ENCODE results near the gene CBLC. TPM values are rescaled to one million over a fixed set of nuclear protein-coding genes. Genes with fewer than 3 reads are reported as not detected.

Gene CBLC
- total and polyA plus RNA-seq, 10 of the 15 experiments (the other 5 are each of a cell fraction or from before 2014, with no cell fraction given): not detected

GRCh38 chr19:44737238-44738071, 40.2 kb upstream of the CBLC start (continued):
- no peak; the same call in 1 of the 2 replicates for TF ChIP-seq HDGF (IDR thresholded peaks at IDR 0.05)
- TF ChIP-seq EP300 (IDR thresholded peaks at IDR 0.05; ENCODE audit: borderline replicate concordance in 1 of 2, control insufficient read depth in 1 of 2, low read depth in 2 of 2, low read length in 2 of 2): peak; percentile 54 to 83; a peak in 2 of 4 replicates
- TF ChIP-seq CHD2 (IDR thresholded peaks at IDR 0.05; ENCODE audit: borderline replicate concordance, low read depth, low read length): peak; percentile 84; the same call in 1 of the 2 replicates
- no peak for TF ChIP-seq SIX5 (IDR thresholded peaks at IDR 0.05; ENCODE audit: low read depth, low read length, severe bottlenecking)
- peak; percentile 91; the same call in 1 of the 2 replicates for TF ChIP-seq DPF2 (IDR thresholded peaks at IDR 0.05)
- TF ChIP-seq, protein P1, sequence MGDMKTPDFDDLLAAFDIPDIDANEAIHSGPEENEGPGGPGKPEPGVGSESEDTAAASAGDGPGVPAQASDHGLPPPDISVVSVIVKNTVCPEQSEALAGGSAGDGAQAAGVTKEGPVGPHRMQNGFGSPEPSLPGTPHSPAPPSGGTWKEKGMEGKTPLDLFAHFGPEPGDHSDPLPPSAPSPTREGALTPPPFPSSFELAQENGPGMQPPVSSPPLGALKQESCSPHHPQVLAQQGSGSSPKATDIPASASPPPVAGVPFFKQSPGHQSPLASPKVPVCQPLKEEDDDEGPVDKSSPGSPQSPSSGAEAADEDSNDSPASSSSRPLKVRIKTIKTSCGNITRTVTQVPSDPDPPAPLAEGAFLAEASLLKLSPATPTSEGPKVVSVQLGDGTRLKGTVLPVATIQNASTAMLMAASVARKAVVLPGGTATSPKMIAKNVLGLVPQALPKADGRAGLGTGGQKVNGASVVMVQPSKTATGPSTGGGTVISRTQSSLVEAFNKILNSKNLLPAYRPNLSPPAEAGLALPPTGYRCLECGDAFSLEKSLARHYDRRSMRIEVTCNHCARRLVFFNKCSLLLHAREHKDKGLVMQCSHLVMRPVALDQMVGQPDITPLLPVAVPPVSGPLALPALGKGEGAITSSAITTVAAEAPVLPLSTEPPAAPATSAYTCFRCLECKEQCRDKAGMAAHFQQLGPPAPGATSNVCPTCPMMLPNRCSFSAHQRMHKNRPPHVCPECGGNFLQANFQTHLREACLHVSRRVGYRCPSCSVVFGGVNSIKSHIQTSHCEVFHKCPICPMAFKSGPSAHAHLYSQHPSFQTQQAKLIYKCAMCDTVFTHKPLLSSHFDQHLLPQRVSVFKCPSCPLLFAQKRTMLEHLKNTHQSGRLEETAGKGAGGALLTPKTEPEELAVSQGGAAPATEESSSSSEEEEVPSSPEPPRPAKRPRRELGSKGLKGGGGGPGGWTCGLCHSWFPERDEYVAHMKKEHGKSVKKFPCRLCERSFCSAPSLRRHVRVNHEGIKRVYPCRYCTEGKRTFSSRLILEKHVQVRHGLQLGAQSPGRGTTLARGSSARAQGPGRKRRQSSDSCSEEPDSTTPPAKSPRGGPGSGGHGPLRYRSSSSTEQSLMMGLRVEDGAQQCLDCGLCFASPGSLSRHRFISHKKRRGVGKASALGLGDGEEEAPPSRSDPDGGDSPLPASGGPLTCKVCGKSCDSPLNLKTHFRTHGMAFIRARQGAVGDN (IDR thresholded peaks at IDR 0.05): peak; percentile 51
- no peak for TF ChIP-seq CUX1 (IDR thresholded peaks at IDR 0.05; ENCODE audit: insufficient replicate concordance, low read depth, low read length)
- TF ChIP-seq MTA2 (IDR thresholded peaks at IDR 0.05; ENCODE audit: low read depth): peak; percentile 69
- TF ChIP-seq BACH1 (IDR thresholded peaks at IDR 0.05; ENCODE audit: borderline replicate concordance): peak; percentile 50; the same call in 1 of the 2 replicates
- TF ChIP-seq CBFB (IDR thresholded peaks at IDR 0.05; ENCODE audit: low read depth): peak; percentile 12; the same call in 1 of the 2 replicates
- peak; percentile 69 for TF ChIP-seq TCF12 (IDR thresholded peaks at IDR 0.05; ENCODE audit: low read depth, low read length)
- peak; percentile 77 for TF ChIP-seq RUNX3 (IDR thresholded peaks at IDR 0.05; ENCODE audit: low read length)
- TF ChIP-seq IKZF1 (conservative IDR thresholded peaks at IDR 0.05): peak; percentile 96
- TF ChIP-seq SPI1 (IDR thresholded peaks at IDR 0.05; ENCODE audit: borderline replicate concordance, insufficient read depth, low read depth, low read length): peak; percentile 38; the same call in 1 of the 2 replicates
- TF ChIP-seq IKZF2 (IDR thresholded peaks at IDR 0.05): peak; percentile 92 to 96
- peak; percentile 79 for TF ChIP-seq NFIC (IDR thresholded peaks at IDR 0.05; ENCODE audit: low read depth, low read length)
- TF ChIP-seq RELB (IDR thresholded peaks at IDR 0.05; ENCODE audit: low read depth): peak; percentile 69; the same call in 1 of the 2 replicates
- peak; percentile 64 for TF ChIP-seq NR2F1 (conservative IDR thresholded peaks at IDR 0.05)

Measured in GM12878 (cell line).